Mesangial cell (primary cell): ENCODE data around the gene PCSK7. TPM values are rescaled to one million over a fixed set of nuclear protein-coding genes. Genes with fewer than 3 reads are reported as not detected.

ENCODE experiments used
- total RNA-seq: library from RNA; depleted of rRNA; stranded (reverse); fragments of >200 nt; gene quantifications from 2 replicates; pipeline ENCODE4 v1.2.3, GENCODE V29; 2015

PCSK7 gene
- 41.1 and 43.0 TPM in 2 replicates for total RNA-seq

DNA sequence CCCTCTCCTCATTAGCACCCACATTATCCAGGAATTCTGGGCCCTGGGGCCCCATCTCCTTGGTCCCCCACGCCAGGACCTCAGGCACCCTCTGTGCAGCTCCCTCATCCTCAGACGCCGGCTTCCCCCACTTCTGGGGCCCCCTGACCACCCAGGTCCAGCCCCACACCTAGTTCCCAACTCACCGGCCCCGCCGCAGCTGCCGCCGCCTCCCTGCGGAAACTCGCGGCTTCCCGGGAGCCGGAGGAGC, at the start of gene PCSK7:
Gene PCSK7 (minus strand): TSS at position 232 of the 250 bp plus-strand sequence. CDS start 2,229 bp downstream, outside the sequence.

GRCh38 chr11:117232092-117232878, 412 bp upstream of the PCSK7 start, which contains the start of gene RNF214:
Gene RNF214 (plus strand): TSS chr11:117232671. CDS start chr11:117234273, 1,602 bp downstream.

DNA sequence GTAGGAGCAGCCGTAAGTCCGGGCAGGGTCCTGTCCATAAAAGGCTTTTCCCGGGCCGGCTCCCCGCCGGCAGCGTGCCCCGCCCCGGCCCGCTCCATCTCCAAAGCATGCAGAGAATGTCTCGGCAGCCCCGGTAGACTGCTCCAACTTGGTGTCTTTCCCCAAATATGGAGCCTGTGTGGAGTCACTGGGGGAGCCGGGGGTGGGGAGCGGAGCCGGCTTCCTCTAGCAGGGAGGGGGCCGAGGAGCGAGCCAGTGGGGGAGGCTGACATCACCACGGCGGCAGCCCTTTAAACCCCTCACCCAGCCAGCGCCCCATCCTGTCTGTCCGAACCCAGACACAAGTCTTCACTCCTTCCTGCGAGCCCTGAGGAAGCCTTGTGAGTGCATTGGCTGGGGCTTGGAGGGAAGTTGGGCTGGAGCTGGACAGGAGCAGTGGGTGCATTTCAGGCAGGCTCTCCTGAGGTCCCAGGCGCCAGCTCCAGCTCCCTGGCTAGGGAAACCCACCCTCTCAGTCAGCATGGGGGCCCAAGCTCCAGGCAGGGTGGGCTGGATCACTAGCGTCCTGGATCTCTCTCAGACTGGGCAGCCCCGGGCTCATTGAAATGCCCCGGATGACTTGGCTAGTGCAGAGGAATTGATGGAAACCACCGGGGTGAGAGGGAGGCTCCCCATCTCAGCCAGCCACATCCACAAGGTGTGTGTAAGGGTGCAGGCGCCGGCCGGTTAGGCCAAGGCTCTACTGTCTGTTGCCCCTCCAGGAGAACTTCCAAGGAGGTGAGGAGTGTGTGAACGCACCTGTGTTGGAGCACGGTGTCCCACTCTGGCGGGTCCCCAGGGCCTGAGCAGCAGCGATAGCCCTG, 32.6 kb downstream of the PCSK7 start, which contains the start of gene TAGLN:
Gene TAGLN (plus strand): TSS at position 318 of the 863 bp plus-strand sequence. CDS start 3,644 bp downstream, outside the sequence.

DNA sequence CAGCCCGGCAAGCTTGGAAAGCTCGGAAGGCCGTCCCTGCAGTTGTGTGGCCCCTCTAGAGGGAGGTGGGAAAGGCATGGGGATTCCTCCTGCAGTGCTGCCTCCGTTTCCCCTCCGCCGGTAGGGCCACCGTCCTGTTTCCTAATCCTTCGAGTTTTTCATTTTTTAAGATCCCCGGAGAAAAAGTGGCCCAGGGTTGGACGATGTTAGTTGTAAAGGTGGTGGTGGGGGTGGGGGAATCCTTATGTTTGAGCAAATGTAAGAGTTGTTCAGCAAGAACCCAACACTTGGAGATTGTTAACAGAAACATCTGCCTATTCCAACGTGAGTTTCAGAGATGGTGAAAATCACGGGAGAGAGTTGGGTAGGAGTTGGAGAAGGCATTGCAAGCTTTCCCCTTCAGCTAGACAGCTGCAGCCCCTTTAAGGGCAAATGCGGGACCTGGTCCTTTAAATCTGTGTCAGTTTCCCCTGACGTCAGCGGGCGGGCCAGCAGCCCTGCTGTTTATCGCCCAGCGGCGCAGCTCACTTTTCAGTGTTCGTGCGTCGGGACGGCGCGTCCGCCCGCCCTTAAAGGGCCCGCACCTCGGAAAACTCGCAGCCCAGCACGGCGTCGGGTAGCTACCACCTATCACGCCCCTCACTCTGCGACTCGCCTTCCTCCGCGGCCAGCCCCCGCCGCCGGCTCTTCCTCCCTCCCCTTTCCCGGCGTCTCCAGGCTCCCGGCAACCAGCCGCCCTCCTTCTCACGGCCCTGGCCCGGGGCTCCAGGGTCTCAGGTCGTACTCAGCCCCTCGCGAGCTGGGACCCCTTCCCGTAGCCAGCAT, 53.5 kb downstream of the PCSK7 start, which contains the start of gene SIDT2:
Gene SIDT2 (plus strand): TSS at position 534 of the 825 bp plus-strand sequence. CDS start 521 bp downstream, outside the sequence.

Other genes with a start within 250 kb of the PCSK7 start
- gene SIK3, start 133.6 kb downstream of the PCSK7 start, total RNA-seq: 9.0 and 14.1 TPM in 2 replicates
- 69.7 and 74.3 TPM in 2 replicates for gene PAFAH1B2, start 87.8 kb downstream of the PCSK7 start, total RNA-seq
- 8.8 and 24.2 TPM in 2 replicates for gene SIDT2, start 53.3 kb downstream of the PCSK7 start, total RNA-seq
- 1,450 and 1,955 TPM in 2 replicates for gene TAGLN, start 32.7 kb downstream of the PCSK7 start, total RNA-seq
- 7.8 and 11.4 TPM in 2 replicates for gene RNF214, start 598 bp upstream of the PCSK7 start, total RNA-seq
- 3.1 and 4.8 TPM in 2 replicates for gene BACE1-AS, start 59.3 kb upstream of the PCSK7 start, total RNA-seq
- gene BACE1, start 84.2 kb upstream of the PCSK7 start, total RNA-seq: 17.9 and 39.4 TPM in 2 replicates
- gene CEP164, start 95.8 kb upstream of the PCSK7 start, total RNA-seq: 12.8 and 13.5 TPM in 2 replicates